Pancreas (tissue), 10 donors: Measurements from ENCODE around the gene TBC1D14. TPM values are rescaled to one million over a fixed set of nuclear protein-coding genes. Genes with fewer than 3 reads are reported as not detected.
A peak's percentile ranks its signal among the peaks of the same experiment; 100 is the strongest.

Source experiments
- ATAC-seq, 4 donors: fragments of 200-7000 bp; cut with Tn5 transposase; one replicate each; pipeline versions ENCODE4 v1.8.0 to v1.9.1; 2020; ENCODE audit warnings: mild to moderate bottlenecking in 4 of 4, moderate library complexity in 4 of 4
- DNase-seq, 6 donors: peaks; one replicate each; pipeline ENCODE4 v3.0.0-alpha.2; 2020
- FAIRE-seq: peaks from 2 replicates; lab custom pipeline; 2012; peaks lifted over from hg19 to GRCh38; lab: Jason Lieb, UNC
- H3K27ac ChIP-seq, 4 donors: fragments of 200-600 bp; sonication (generic); 1 replicate in 3 of 4; 2 replicates in 1 of 4; pipeline versions ENCODE4 v1.5.0 to v1.8.0; 2020
- H3K27me3 ChIP-seq, 4 donors: fragments of 200-600 bp; one replicate each; pipeline ENCODE4 v1.8.0; 2021
- H3K36me3 ChIP-seq, 3 donors: fragments of 200-600 bp; sonication (generic) in 1 of 3; one replicate each; pipeline versions ENCODE4 v1.5.0 to v1.8.0; 2020 to 2021
- H3K4me1 ChIP-seq, 3 donors: fragments of 200-600 bp; one replicate each; pipeline ENCODE4 v1.8.0; 2021
- H3K4me3 ChIP-seq, 4 donors: fragments of 200-600 bp; sonication (generic) in 2 of 4; one replicate each; pipeline versions ENCODE4 v1.5.0 to v1.8.0; 2020 to 2021
- H3K9me3 ChIP-seq, 4 donors: fragments of 200-600 bp; one replicate each; pipeline ENCODE4 v1.8.0; 2021
- WGBS, 2 donors: extraction: QIAGEN DNeasy Blood & Tissue Kit; methylation state at CpG; one replicate each; pipeline ENCODE4 v1.1.7; 2013; 5-methylcytosine and 5-hydroxymethylcytosine counted together
- intact Hi-C, 3 donors: fragments of 100-400 bp; cut with DNase I; formaldehyde crosslinking; loops; one replicate each; pipeline versions ENCODE4 v1.11.1 to v1.14.2; 2022
- polyA plus RNA-seq, 2 donors: library from polyadenylated mRNA; stranded (reverse); fragments of 200-250 nt; gene quantifications; one replicate each; pipeline ENCODE4 v1.2.3, GENCODE V29; 2013
- total RNA-seq, 6 donors: library from RNA; stranded (reverse); fragmentation: NEBNext Ultra II Directional in 4 of 6; extraction: Animal tissue kit (Norgen Biotek cat#: 25700) in 4 of 6; gene quantifications; one replicate each; pipeline versions ENCODE4 v1.2.1 to v1.2.4, GENCODE V29; 2021 to 2023
- TF ChIP-seq, protein P1 (sequence below), 4 donors: fragments of 200-600 bp; sonication (generic) in 3 of 4; IDR thresholded peaks; one replicate each; pipeline versions ENCODE4 v1.5.0 to v1.8.0; 2021; ENCODE audit warnings: antibody characterized with exemption in 4 of 4
- donor health status: healthy with polysubstance abuse.
- donor health status: DM: no; HTN: no; CAD: no; lungs with moderate emphysema.
- donor health status: DM: no; HTN: no; CAD: no.
- donor health status: control.
- donor health status: control.
- donor health status: Bipolar disorder and iron deficiency.
- donor health status: DM: yes; HTN: yes; CAD: no.
- donor health status: DM: no; HTN: no; CAD: no.
- donor health status: DM: no; HTN: no; CAD: no.
- donor health status: DM: yes; HTN: yes; CAD: no.

Gene TBC1D14
- total and polyA plus RNA-seq, 8 donors, result 8.9 to 23.9 (median 14.8) TPM

DNA sequence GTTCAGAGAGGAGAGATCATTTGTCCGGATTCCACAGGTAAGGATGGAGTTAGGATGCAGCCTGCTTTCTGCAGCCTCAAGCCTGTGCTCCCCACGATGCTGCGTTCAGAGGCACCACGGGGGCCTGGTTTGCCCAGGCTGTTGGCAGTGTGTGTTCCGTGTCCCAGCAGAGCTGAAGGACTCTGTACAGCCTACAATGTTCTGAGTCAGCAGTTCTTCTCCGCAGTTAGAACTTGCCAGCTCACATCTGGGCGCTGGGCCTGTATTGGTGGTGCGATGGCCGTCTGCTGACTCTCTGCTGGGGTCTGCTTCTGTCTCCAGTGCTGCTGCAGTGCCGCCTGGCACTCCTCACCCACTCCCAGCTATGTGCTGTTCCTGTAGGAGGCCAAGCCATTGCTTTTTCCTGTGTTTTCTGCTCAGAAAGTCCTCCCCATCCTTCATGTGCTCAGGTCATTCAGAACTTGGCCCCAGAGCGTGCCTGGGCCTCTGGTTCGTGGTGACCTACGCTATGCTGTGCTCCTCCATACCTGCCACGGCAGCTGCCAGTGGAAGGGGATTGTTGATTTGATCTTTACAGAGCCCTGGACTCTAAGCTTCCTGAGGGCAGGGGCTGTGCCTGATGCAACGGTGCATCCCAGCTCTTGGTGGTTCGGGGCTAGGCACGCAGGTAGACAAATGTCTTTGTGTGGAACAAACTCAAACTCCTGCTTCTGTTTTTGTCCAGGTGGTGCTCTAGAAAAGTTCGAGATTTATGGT, 91.0 kb downstream of the TBC1D14 start:
- no peak for FAIRE-seq
- intact Hi-C loops, result no loop called here
- 94 to 95% methylated on average over 18 of the region's 18 CpGs for WGBS, 2 donors
- no peak overlapping the region for H3K27ac ChIP-seq
- ATAC-seq, result peak in 1 of 4 donors; percentile 34
- peaks cover 4 to 46% (median 10%) of the 10 kb centered on the region in 3 donors for H3K36me3 ChIP-seq
- no peaks in the 10 kb centered on the region for H3K27me3 ChIP-seq
- DNase-seq, result peak in 1 of 6 donors; percentile 22
- TF ChIP-seq, protein P1, sequence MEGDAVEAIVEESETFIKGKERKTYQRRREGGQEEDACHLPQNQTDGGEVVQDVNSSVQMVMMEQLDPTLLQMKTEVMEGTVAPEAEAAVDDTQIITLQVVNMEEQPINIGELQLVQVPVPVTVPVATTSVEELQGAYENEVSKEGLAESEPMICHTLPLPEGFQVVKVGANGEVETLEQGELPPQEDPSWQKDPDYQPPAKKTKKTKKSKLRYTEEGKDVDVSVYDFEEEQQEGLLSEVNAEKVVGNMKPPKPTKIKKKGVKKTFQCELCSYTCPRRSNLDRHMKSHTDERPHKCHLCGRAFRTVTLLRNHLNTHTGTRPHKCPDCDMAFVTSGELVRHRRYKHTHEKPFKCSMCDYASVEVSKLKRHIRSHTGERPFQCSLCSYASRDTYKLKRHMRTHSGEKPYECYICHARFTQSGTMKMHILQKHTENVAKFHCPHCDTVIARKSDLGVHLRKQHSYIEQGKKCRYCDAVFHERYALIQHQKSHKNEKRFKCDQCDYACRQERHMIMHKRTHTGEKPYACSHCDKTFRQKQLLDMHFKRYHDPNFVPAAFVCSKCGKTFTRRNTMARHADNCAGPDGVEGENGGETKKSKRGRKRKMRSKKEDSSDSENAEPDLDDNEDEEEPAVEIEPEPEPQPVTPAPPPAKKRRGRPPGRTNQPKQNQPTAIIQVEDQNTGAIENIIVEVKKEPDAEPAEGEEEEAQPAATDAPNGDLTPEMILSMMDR (IDR thresholded peaks at IDR 0.05), result no peak
- H3K4me3 ChIP-seq, result no peak overlapping the region
- H3K9me3 ChIP-seq, result no peaks in the 10 kb centered on the region
- H3K4me1 ChIP-seq, result no peaks in the 10 kb centered on the region

DNA sequence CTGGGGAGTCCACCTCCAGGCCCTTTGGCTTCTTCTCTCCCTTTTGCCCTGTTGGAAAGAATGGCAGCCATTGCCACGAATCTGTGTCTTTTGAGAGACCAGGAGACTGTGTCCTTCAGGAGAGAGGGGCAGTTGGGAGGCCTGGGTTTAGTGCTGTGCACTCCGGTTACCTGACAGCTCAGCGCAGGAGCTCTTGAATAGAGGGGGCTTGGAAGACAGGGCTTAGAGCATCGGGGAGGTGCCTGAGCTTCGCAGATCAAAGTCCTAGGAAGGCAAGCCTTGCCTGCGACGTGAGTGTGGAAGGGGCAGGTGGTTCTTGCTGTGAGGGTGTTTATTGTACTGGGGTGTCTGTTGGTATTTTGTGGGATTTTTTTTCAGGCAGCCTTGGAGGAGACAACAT, 91.6 kb downstream of the TBC1D14 start:
- H3K9me3 ChIP-seq, result no peaks in the 10 kb centered on the region
- H3K36me3 ChIP-seq, result peaks cover 4 to 46% (median 10%) of the 10 kb centered on the region in 3 donors
- FAIRE-seq, result no peak
- ATAC-seq, result no peak
- H3K27me3 ChIP-seq, result no peaks in the 10 kb centered on the region
- 92 to 95% methylated on average over 7 of the region's 7 CpGs for WGBS, 2 donors
- H3K27ac ChIP-seq, result no peak overlapping the region
- no peak overlapping the region for H3K4me3 ChIP-seq
- TF ChIP-seq, protein P1 (IDR thresholded peaks at IDR 0.05), result no peak
- intact Hi-C loops, result no loop called here
- H3K4me1 ChIP-seq, result no peaks in the 10 kb centered on the region
- DNase-seq, result peak in 1 of 6 donors; percentile 31

DNA sequence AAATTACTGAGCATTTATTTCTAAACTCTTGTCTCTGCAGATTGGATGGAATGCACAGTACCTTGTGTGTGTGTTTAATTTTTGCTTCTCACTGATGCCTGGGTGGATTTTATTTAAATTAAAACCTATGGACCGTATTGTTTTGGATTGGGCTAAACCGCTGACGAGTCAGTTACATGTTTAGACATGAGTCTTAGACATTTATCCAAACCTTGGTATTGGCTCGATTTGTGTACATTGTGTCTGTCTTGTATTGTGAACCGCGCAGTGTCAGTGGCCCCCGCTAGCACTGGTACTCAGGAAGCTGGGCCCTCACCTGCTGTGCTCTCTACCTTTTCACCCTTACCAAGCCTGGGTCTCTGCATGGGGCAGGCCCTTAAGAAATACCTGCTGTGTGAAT, 92.7 kb downstream of the TBC1D14 start:
- Histone ChIP-seq H3K4me3 (no peak overlapping the region), H3K36me3 (peaks cover 4 to 46% (median 10%) of the 10 kb centered on the region in 3 donors), H3K9me3 (no peaks in the 10 kb centered on the region), H3K27me3 (no peaks in the 10 kb centered on the region), H3K4me1 (no peaks in the 10 kb centered on the region), H3K27ac (no peak overlapping the region)
- WGBS, 2 donors, result 91 to 96% methylated on average over 7 of the region's 7 CpGs
- intact Hi-C loops, result no loop called here
- ATAC-seq (no peak), FAIRE-seq (no peak), DNase-seq (peak in 1 of 6 donors; percentile 20)
- TF ChIP-seq, protein P1 (IDR thresholded peaks at IDR 0.05), result no peak

DNA sequence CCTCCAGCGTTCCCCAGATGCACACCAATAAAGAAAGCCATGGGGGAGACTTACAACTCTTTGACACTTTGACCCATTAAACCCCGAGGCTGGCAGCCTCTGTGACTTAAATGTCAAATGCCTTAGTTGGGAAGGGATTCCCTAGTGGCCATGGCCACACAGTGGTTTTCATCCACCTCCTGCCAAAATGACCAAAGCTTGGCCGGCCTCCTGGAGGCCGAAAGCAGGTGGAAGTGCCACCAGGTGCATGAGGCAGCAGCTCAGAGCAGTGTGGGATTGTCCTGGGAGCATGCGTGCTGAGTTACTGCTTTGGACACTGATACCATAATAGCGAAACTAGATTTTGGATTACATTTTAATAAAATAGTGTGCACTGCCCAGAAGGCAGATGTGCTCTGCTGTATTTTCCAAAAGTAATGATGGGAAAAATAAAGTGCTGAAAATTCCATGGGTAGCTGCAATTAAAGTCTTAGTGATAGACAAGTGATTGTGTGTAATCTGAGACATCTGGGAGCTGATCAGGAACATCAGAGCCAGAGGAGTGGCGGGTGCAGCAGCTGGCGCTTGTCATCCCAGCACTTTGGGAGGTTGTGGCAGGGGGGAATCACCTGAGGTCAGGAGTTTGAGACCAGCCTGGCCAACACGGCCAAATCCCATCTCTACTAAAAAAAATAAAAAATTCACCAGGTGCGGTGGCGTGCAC, 93.7 kb downstream of the TBC1D14 start:
- FAIRE-seq (no peak), DNase-seq (peak in 1 of 6 donors; percentile 16), ATAC-seq (no peak)
- 82 to 89% methylated on average over 11 of the region's 11 CpGs for WGBS, 2 donors
- TF ChIP-seq, protein P1 (IDR thresholded peaks at IDR 0.05), result no peak
- Histone ChIP-seq H3K9me3 (no peaks in the 10 kb centered on the region), H3K4me1 (no peaks in the 10 kb centered on the region), H3K36me3 (peaks cover 4 to 40% (median 10%) of the 10 kb centered on the region in 3 donors), H3K27ac (no peak overlapping the region), H3K27me3 (no peaks in the 10 kb centered on the region), H3K4me3 (no peak overlapping the region)
- intact Hi-C loops, result no loop called here
